ENCODE measurements around the gene HMGN3.

Gene HMGN3

GRCh38 chr6:79184641-79185040, 49.8 kb downstream of the HMGN3 start:
- no peak for DNase-seq (ENCODE audit: low read depth, low spot score)

GRCh38 chr6:79184086-79184485, 50.4 kb downstream of the HMGN3 start:
- no peak for DNase-seq (ENCODE audit: low read depth, low spot score)

- no peak for DNase-seq (ENCODE audit: low read depth, low spot score)
These were observed 54.4 kb downstream of the HMGN3 start for GRCh38 chr6:79180052-79180451.

GRCh38 chr6:79173378-79173777, 61.1 kb downstream of the HMGN3 start:
- DNase-seq (ENCODE audit: low read depth, low spot score) = no peak

- DNase-seq (ENCODE audit: low read depth, low spot score) = peak; percentile 87
These were observed 63.5 kb downstream of the HMGN3 start for GRCh38 chr6:79170959-79171358.

GRCh38 chr6:79170431-79170830, 64.1 kb downstream of the HMGN3 start:
- DNase-seq (ENCODE audit: low read depth, low spot score) = peak; percentile 80

GRCh38 chr6:79168695-79168980, 65.8 kb downstream of the HMGN3 start:
- peak; percentile 69 for DNase-seq (ENCODE audit: low read depth, low spot score)

- DNase-seq (ENCODE audit: low read depth, low spot score) = peak; percentile 74
These were observed 66.4 kb downstream of the HMGN3 start for GRCh38 chr6:79167931-79168694.

- no peak for DNase-seq (ENCODE audit: low read depth, low spot score)
These were observed 74.6 kb downstream of the HMGN3 start for GRCh38 chr6:79159846-79160245.

- peak; percentile 74 for DNase-seq (ENCODE audit: low read depth, low spot score)
These were observed 75.5 kb downstream of the HMGN3 start for GRCh38 chr6:79158856-79159516.

- no peak for DNase-seq (ENCODE audit: low read depth, low spot score)
These were observed 76.4 kb downstream of the HMGN3 start for GRCh38 chr6:79157961-79158644.

- DNase-seq (ENCODE audit: low read depth, low spot score) = no peak
These were observed 82.2 kb downstream of the HMGN3 start for GRCh38 chr6:79152269-79152737.

Data from astrocyte of the hippocampus (primary cell).